NCI-H2171 (cell line): ENCODE measurements around the gene SCRG1.

Source experiments
- DNase-seq: peaks from one replicate; lab custom pipeline; 2025; lab: John Stamatoyannopoulos, UW

The SCRG1 gene

DNA sequence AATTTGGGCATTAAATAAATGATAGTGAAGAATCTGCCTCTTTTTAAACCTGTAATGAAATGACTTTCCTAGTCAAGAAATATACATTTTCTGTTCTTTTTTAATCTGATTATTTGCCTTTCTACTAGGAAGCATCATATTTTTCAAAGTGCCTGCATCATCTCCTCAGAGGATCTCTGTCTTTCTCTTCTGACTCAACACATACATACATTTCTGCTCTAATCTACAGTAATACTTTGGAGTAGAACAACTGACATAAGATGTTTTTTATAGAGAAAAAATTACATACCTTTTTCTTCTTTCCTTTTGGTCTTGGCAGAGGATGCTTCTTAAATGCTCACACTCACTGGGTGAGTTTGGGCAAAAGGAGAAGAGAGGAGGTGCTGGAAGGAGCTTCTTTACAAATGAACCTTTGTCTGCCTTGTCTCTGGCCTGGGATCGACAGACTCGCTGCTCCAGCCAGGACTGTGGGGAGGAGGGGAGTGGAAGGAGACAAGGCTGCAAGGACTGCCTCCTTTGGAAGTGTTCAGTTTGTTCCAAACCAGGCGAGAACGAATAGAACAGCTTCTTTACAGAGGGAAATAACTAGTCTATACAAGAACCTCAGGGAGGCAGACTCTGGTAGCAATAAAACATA, at the start of gene SCRG1:
SCRG1 (minus strand) TSS at position 338 of the 637 bp plus-strand sequence. CDS start 7,702 bp downstream, outside the sequence.
- no peak for DNase-seq

DNA sequence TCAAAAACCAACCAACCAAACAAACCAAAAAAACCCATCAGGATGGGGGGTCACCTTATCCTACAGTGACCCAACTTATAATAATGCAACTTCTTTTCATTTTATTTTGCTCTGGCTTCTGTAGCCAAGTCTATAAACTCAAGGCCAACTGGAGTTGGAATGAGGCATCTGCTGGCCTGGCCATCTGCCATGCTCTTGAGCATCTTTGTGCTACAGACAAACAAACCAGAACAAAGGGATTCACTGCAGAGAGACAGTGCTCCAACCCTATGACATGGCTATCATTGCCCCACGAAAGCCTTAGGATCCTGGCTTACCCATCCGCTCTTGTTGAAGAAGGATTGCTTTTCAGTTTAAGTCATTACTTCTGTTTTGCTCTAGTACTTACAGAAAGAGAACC, 49.2 kb upstream of the SCRG1 start:
- peak; percentile 76 for DNase-seq

DNA sequence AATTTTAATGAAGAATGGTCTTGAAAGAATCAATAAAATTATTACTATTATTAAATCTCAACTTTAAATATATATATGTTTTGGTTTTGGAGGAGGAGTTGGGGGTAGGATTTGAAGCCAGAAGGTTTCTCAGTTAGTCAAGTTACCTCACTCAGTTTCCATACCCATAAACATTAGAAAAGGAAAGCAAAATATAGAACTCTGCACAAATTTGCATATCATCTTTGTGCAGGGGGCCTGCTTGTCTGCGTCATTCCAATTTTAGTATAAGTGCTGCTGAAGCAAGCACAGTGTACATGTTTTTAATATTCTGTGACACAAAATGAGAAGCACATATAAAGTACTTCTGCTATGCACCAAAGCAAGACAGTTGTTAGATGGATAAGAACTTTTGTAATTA, 47.5 kb upstream of the SCRG1 start:
- DNase-seq, result no peak

DNA sequence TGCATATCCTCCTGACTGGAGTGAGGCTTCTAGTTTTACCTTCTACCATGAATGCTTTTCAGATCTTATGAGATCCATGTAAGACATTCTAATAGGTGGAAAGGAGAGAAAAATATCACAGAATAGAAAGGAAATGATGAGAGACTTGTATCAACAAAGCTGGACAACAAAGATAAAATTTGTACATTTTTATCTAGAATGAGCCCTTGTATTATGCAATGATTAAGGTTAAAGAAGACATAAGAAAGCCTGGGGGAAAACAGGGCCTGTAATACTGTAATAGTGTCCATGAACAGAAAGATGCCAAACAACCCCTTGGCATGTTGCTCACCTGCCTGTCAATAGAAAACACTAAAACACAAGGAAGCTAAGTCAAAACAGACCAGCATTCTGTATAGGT, 44.2 kb upstream of the SCRG1 start:
- DNase-seq, result no peak

DNA sequence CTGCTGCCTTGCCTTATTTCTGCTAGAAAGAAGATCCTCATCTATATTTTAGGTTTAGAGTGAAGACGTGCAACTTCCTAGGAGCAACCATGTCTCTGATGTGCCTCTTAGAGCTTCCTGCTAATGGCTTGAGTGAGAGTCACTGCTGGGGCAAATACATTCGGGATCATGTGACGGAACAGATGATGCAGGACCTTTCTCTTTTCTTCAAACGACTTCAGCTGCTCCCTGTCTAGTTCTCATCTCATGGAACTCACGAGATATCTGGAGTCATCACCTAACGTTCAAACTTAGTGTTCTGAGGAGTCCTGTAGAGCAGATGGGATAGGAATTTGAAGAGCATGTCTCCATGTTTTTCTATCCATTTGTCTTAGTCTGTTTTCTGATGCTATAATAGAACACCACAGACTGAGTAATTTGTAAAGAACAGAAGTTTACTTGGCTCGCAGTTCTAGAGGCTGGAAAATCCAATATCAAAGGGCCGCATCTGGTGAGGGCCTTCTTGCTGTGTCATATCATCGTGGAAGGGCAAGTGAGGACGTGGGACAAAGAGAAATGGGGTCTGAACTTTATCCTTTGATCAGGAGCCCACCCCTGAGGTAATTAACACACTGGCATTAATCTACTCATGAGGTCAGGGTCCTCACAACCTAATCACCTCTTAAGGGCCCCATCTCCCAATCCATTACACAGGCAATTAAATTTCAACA, 43.5 kb upstream of the SCRG1 start:
- no peak for DNase-seq

DNA sequence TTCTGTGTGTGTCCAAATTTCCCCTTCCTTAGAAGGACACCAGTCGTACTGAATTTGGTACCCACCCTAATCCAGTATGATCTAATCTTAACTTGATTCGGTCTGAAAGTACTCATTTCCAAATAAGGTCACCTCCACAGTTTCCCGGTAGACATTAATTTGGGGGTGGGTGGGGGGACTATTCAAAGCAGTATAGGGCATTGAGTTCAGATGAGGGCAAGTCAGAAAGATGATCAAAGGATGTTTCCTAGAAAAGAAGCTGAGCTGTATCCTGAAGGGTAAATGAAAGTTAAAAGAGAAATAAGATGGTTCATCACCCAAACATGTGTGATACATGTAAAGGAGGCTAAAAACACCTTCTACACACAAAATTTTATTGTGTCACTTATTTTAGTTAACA, 42.0 kb upstream of the SCRG1 start:
- DNase-seq, result no peak

DNA sequence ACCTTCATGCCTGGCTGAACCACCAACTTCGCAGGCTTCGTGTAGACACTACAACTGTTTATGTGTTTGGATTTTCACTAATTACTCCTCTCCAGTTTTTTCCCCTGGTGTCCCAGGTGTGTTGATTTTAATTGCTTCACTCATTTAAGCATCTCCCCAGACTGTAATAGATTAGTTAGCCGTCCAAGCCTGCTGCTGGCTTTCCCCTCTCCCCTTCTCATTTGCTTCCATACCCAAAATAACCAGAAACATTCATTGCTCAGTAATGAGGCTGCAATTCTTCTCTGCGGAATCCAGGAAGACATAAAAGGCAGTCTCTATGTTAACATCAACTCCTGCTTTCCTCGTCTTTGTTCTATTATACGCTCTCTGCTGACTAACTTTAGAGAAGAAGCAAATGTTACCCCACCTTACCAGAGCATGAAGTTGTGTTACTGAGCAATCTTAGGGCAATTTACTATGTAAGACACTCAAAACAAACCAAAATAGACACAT, 37.9 kb upstream of the SCRG1 start:
- peak; percentile 20 for DNase-seq

DNA sequence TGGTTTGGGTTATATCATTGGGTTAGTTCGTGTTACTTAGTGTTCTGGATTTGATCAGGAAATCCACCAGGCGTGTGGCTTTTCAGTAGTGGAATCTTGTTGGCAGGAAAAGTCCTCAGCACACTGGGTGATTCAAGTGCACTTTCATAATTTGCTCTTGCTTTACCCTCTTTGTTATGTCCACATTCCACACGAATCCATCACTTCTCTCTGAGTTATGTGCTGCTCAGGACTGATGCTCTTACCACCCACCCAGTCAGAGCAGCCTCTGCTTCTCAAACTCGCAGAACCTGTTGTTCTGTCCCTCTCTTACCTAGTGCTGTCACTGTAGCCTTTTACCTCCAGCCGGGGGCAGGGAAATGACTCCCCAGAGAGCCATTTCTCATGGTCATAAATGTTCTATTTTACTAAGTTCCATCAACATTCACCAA, 37.2 kb upstream of the SCRG1 start:
- DNase-seq, result no peak

DNA sequence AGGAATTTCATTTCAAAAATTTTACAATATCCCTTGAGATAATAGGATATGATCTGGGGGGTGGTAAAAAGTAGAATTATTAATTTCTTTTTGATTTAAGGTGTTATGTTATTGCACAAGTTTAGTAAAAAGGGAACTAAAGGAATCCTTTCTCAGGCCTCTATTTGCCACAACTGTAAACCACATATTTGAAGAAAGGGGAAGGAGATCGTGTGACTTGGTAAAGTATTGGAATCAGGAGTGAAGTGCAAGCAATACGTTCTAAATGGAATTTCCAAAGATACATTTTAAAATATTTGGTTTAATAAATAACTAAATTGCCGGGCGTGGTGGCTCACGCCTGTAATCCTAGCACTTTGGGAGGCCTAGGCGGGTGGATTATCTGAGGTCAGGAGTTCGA, 35.3 kb upstream of the SCRG1 start:
- no peak for DNase-seq

DNA sequence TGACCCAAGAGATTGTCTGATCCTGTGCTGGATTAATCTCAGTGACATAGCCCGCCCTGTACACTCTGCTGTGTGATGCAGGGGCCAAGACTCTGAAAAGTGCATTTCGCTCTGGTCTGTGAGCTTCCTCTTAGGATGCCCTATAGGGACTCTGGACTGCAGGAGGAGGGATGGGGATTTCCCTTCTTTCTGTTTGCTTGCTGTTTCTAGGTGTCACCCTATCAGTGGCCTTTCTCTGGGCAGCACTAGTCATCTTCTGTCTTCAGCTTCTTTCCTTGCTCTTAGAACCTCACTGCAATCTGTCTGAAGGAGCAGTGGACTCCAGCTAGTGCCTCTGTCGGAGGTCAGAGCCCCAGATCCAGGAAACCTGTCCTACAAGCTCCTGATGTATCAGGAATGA, 34.5 kb upstream of the SCRG1 start:
- no peak for DNase-seq

DNA sequence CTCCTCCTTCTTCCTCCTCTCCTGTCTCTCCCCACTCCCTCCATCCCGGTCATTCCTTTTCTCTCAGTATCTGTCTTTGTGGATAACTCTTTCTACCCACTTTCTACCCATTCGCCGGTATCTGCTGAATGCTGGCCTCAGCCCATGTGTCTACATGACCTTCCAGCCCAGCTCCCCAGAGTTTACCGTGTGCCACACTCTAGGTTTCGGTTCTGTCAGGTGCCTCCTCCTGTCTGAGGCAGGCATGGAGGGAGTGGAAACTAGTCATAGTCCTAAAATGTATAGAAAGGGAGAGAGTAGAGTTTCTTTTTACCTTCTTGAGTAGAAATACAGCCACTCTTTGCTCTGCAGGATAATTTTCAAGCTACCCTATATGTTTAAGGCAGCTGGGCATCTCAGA, 33.5 kb upstream of the SCRG1 start:
- DNase-seq, result no peak

DNA sequence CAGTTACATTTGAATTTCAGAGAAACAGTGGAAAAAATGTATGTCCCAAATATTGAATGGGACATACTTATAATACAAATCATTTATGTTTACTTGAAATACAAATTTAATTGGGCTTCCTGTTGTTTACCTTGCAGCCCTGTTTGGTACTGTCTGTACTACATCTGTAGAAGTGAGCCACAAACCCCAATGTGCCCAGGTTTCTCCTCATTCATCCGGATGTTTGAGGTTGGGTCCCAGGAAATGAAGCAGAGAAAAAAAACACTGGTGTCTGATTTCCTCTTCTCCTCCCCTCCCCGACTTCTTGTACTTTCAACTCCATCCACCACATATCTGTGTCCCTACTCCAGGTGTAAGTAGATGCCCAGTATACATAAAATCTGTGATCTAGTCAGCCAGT, 27.1 kb upstream of the SCRG1 start:
- DNase-seq, result no peak

DNA sequence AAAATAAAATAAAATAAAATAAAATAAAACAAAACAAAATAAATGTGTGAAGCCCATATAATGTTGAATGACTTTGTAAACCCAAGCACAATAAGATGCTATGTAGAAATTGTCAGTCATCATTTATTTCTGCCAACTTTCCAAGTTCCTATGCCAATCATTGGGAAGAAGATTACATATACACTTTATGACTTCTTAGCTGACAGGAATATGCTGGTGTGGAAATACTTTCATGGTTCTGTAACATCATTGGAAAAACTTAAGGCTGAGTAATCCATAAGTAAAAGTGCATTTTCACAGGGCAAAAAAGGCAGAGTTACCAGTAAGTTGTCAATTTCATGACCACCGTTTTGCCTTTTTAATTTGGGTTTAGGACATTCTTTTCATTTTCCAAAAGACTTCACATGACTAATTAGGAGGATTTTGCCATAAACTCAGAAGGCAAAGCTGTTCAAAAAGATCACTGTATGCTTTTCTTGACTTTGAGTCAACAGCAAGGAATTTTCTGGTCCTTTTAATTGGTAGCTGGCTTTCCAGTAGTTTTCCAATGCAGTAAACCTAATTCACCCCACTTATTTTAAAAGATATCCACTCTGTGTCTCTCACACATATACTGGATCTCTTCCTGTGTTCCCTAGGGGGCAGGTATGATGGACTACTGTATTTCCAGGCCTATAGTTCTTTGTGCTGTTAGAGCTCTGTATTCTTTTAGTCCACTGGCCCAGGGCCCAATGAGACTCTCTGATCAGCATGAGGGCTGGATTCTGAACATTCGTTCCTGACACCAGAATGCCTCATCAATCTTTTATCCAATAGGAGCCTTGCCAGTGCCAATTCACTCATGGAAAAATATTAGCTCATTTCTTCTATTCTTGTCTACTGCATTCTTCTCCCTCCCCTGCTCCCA, 26.2 kb upstream of the SCRG1 start:
- no peak for DNase-seq

DNA sequence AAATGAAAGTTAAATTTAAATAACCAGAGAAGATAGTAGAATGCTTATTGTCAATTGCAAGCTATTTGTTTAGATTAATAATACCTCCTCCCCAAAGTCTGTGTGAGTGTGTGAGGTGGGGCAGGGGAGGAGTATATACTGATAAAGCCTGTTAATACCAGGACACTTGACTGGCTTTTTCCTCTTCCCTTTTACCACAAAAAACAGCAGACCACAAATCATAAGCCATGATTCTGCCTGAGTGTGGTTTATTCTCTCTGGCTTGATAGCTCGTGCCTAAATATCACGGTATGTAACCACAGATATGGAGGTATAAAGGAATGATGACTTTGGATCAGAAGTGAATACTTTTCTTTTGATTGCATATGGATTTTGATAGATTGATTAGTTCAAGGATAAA, 21.9 kb upstream of the SCRG1 start:
- DNase-seq, result no peak

DNA sequence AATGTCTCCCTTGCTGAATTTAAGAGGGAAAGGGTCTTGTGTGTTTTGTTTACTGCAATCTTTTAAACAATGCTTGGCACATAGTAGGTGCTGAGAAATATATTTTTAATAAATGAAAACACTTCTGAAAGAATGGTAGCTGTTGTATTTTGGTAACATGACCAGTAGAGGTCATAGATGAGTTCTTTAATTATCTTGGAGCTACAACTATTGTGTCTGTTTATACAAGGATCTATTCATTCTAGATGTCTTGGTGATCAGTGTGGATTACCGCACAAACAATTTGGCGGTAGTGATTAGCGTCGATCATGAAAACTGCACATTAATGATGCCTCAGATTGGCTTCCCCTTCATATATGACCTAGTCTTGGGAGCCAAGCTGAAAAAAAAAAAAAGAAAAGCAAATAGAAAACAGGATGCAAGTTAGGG, 21.4 kb upstream of the SCRG1 start:
- DNase-seq, result peak; percentile 4

DNA sequence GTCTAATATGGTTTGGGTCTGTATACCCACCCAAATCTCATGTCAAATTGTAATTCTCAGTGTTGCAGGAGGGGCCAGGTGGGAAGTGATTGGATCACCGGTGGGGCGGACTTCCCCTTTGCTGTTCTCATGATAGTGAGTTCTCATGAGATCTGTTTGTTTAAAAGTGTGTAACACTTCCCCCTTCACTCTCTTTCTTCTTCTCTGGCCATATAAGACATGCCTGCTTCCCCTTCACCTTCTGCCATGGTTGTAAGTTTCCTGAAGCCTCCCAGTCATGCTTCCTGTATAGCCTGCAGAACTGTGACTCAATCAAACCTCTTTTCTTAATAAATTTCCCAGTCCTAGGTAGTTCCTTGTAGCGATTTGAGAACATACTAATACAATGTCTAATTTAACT, 19.7 kb upstream of the SCRG1 start:
- DNase-seq, result no peak

DNA sequence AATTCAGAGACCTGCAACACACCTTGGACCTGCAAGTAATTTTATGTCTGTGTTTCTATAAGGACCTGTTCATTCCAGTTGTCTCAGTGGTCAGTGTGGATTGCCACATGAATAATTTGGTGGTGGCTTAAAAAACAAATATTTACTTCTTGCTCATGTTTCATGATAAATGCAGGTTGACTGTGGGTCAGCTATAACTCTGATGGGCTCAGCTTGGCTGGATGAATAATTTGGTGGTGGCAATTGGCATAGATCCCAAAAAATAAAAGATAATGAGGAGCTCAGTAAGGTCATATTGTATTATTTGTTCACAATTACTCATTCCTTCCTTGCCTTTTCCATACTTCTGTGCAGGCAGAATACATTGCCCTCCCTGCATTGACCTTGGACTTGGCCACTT, 18.9 kb upstream of the SCRG1 start:
- DNase-seq, result no peak

DNA sequence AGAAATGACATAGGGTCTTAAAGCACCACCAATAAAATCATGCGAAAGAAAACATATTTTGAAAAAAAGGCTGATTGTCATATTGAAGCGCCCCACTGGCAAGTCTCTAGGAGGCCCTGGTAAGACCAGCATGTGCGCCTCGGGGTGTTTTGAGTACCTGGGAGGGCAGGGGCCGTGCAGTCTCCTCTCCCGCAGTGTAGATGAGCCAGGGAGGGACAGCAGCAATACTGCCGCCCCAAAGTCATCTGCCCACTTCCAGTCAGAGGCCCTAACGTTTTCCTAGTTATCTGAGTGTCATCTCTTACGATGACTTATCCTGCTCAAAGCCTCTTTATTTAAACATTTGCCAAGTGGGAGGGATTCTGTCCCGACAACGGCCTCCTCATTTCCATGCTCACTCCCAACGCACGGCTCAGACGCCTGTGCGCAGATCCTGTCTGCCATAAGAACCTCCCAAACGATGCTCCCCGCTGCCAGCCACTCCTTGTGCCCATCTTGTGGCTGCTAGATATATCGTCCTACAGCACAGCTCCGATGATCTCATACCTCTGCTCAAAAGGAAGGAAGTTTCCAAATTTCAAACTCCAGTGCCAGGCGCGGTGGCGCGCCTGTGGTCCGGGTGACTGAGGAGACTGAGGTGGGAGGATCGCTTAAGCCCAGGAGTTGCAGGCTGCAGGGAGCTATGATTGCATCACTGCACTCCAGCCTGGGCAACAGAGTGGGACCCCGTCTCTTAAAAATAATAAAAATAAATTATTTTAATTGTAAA, 17.2 kb upstream of the SCRG1 start:
- DNase-seq, result no peak

DNA sequence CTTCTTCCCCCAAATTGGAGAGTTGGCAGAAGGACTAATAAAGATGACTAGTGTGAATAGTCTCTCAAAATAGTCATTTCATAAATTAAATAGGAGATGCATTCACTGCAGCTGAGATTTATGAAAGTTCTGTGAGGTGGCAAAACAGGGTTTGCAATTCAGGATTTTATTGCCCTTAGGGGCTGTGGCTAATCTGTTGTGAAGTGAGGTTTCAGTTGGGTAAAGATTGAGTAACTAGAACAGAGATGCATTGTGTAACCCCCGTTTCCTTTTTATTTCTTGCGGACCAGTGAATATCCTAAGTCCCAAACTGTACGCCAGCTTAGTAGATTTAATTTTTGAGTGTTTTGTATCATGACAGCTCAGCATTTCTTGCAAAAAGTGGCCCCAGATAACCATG, 16.2 kb upstream of the SCRG1 start:
- DNase-seq, result no peak

DNA sequence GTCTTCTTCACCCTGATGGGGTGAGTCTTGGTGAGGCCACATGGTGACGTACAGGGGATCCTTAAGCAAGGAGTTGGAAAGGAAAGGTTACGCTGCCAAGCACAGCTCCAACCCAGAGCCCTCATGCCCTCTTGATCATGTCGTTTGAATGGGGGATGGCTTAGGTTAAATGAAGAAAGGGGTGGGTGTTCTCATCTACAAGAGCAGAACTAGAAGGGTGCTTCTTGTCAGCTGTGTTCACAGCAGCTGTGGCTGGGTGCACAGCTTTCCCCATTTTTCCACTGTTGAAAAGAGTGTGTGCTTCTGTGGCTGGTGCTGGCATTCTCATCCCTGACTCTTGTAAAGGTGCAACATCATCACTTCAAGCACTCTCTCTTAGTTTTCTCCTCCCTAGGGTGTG, 15.5 kb upstream of the SCRG1 start:
- no peak for DNase-seq

DNA sequence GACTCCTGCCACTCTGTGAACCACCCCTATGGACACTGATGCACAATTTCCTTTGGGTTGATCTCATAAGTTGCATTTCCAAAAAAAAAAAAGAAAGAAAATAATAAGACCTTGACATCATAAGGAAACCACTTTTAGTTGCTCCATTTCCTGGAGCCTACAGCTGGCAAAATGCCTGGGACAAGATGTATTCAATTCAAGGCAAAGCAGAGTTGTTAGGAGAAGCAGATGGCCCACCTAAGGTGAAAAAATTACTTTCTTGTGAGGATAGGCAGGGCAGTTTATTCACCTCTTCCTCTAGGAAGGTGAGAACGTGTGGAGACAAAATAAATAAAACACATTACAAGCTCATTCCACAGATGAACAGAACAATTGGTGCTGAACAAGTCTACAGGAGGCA, 14.1 kb upstream of the SCRG1 start:
- peak; percentile 5 for DNase-seq

DNA sequence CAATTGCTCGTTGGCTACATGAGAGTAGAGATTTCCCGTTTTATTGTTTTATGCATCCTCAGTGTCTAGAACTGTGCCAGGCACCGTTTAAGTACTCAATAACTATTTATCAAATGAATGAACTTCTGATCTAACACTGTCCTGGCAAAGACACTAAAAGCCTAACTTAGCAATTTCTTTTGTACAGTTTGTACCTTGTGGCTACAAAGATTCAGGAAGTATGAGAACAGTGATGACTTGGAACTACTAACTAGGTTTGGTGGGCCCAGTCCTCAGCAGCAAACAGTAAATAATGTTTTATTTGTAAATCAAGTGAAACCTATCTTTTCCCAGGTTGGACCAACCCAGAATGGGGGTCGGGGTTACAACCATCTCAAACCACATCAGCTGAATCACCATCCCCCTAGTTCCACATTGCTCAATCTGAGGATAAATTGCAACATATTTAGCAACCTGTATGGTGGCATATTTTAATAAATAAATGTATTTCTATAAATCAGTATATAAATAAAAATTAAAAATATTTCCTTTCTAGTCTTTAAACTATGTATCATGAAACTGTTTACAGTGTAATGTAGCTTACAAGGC, 12.3 kb upstream of the SCRG1 start:
- DNase-seq, result no peak
